Omental fat pad (tissue), 4 donors: ENCODE data around the gene CCL17. TPM values are rescaled to one million over a fixed set of nuclear protein-coding genes. Genes with fewer than 3 reads are reported as not detected.

Experiments used
- ATAC-seq: fragments of 150-250 bp; one replicate; pipeline ENCODE4 v1.9.1; 2016; ENCODE audit warnings: mild to moderate bottlenecking, moderate library complexity; ENCODE audit not compliant: low FRiP score
- DNase-seq: peaks from one replicate; pipeline ENCODE4 v3.0.0-alpha.2; 2019; ENCODE audit warnings: low spot score
- CTCF ChIP-seq, 3 donors: fragments of 450-650 bp; IDR thresholded peaks; one replicate each; pipeline ENCODE4 v1.5.1; 2016 to 2017; ENCODE audit warnings: antibody characterized with exemption in 3 of 3, mild to moderate bottlenecking in 3 of 3, moderate library complexity in 2 of 3
- total RNA-seq, 4 donors: library from RNA; depleted of rRNA; stranded (reverse); fragments of >200 nt; gene quantifications; one replicate each; pipeline ENCODE4 v1.1.0, GENCODE V29; 2016

Gene CCL17
- total RNA-seq, 4 donors from 2014 or later: not detected

GRCh38 chr16:57422026-57422944 lies 17.7 kb downstream of the CCL17 start:
- no peak for TF ChIP-seq CTCF (IDR thresholded peaks at IDR 0.05)

DNA sequence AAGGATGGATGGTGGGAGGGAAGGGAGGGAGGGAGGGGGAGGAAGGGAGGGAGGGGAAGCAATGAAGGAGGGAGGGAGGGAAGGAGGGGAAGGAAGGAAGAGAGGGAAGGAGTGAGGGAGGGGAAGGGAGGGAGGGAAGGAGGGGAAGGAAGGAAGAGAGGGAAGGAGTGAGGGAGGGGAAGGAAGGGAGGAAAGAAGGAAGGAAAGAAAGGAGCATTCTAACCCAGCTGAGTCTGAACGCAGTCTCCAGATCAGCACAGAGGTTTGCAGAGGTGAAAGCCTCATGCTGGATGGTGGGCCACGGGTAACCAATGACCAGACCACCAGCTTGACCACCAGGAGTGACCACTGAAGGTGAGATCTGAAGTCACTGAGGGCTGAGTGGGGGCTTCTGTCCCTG lies 18.6 kb downstream of the CCL17 start:
- no peak for DNase-seq
- TF ChIP-seq CTCF (IDR thresholded peaks at IDR 0.05): no peak
- ATAC-seq: no peak

More at GRCh38 chr16:57422026-57422944, 17.7 kb downstream of the CCL17 start:
- DNase-seq (no peak), ATAC-seq (peak; percentile 67)

GRCh38 chr16:57424583-57424982 lies 20.0 kb downstream of the CCL17 start:
- no peak for DNase-seq
- ATAC-seq: no peak
- TF ChIP-seq CTCF (IDR thresholded peaks at IDR 0.05): no peak

- ATAC-seq (no peak), DNase-seq (no peak)
- TF ChIP-seq CTCF (IDR thresholded peaks at IDR 0.05): no peak
Measured at GRCh38 chr16:57426356-57426755, 21.8 kb downstream of the CCL17 start.

- TF ChIP-seq CTCF (IDR thresholded peaks at IDR 0.05): no peak
- ATAC-seq (no peak), DNase-seq (no peak)
Measured at GRCh38 chr16:57427307-57427706, 22.7 kb downstream of the CCL17 start.

GRCh38 chr16:57427824-57428223 lies 23.3 kb downstream of the CCL17 start:
- DNase-seq (no peak), ATAC-seq (no peak)
- TF ChIP-seq CTCF (IDR thresholded peaks at IDR 0.05): no peak

- no peak for TF ChIP-seq CTCF (IDR thresholded peaks at IDR 0.05)
- ATAC-seq: no peak
Measured at GRCh38 chr16:57430955-57431354, 26.4 kb downstream of the CCL17 start.

More at GRCh38 chr16:57430955-57431354, 26.4 kb downstream of the CCL17 start:
- DNase-seq: no peak
